B cell (primary cell): ENCODE results near the gene TNRC6C. TPM values are rescaled to one million over a fixed set of nuclear protein-coding genes. Genes with fewer than 3 reads are reported as not detected.
"Not testable (repeated sequence)": the region's sequence is repeated elsewhere in the genome, so short reads cannot be mapped to it uniquely, and the experiment has no call there.

Experiments
- ATAC-seq: fragments of 200-7000 bp; cut with Tn5 transposase; one replicate; pipeline ENCODE4 v1.10.0; 2021; ENCODE audit warnings: low read depth, mild to moderate bottlenecking, moderate number of reproducible peaks, moderate library complexity
- CTCF ChIA-PET: fragments of 350-600 bp; sonication (Branson Sonifier 250); formaldehyde crosslinking; loops from one replicate; lab custom pipeline; 2021; ENCODE audit warnings: antibody characterized with exemption, inconsistent platforms; lab: Charles Lee
- POLR2A ChIA-PET: fragments of 350-600 bp; sonication (Branson Sonifier 250); formaldehyde crosslinking; loops from one replicate; lab custom pipeline; 2021; ENCODE audit warnings: antibody characterized with exemption; lab: Charles Lee
- DNase-seq: peaks from one replicate; pipeline ENCODE4 v3.0.0; 2013
- H2AFZ ChIP-seq: 2 replicates; pipeline ENCODE4 v1.6.1; 2012; ENCODE audit warnings: mild to moderate bottlenecking, low read depth, low read length; ENCODE audit not compliant: insufficient read depth, poor library complexity, severe bottlenecking
- H3K27ac ChIP-seq, 2 donors: 1 replicate in 1 of 2; 2 replicates in 1 of 2; pipeline ENCODE4 v1.5.1; 2012 to 2013; ENCODE audit warnings: low read length in 2 of 2, mild to moderate bottlenecking in 2 of 2, moderate library complexity in 1 of 2
- H3K27me3 ChIP-seq, 4 experiments: fragments of 200-600 bp in 1 of 4; sonication (generic) in 1 of 4; replicated peaks in 1 of 4; 1 replicate in 2 of 4; 2 replicates in 2 of 4; pipeline versions ENCODE4 v1.6.1 to v1.7.0; 2013 to 2016; ENCODE audit warnings: low read length in 3 of 4, mild to moderate bottlenecking in 2 of 4, mixed read lengths in 1 of 4, moderate library complexity in 1 of 4; ENCODE audit not compliant: insufficient read depth in 4 of 4, control insufficient read depth in 3 of 4; ENCODE audit errors: control extremely low read depth in 1 of 4
- H3K36me3 ChIP-seq, 2 experiments: replicated peaks in 1 of 2; 1 replicate in 1 of 2; 2 replicates in 1 of 2; pipeline versions ENCODE4 v1.6.1 to v1.7.1; 2013; ENCODE audit warnings: low read length in 1 of 2; ENCODE audit not compliant: insufficient read depth in 2 of 2, control insufficient read depth in 1 of 2; ENCODE audit errors: control extremely low read depth in 1 of 2, extremely low read depth in 1 of 2
- H3K4me1 ChIP-seq, 2 donors: fragments of 200-600 bp in 1 of 2; sonication (generic) in 1 of 2; 1 replicate in 1 of 2; 2 replicates in 1 of 2; pipeline versions ENCODE4 v1.5.1 to v1.6.1; 2013 to 2017; ENCODE audit warnings: low read length in 2 of 2; ENCODE audit not compliant: control insufficient read depth in 2 of 2, insufficient read depth in 2 of 2
- H3K4me2 ChIP-seq: replicated peaks from 2 replicates; pipeline ENCODE3; 2012; ENCODE audit warnings: mild to moderate bottlenecking, low read depth, low read length; ENCODE audit not compliant: poor library complexity, severe bottlenecking
- H3K4me3 ChIP-seq, 5 experiments: fragments of 200-600 bp in 1 of 5; sonication (generic) in 1 of 5; 1 replicate in 3 of 5; 2 replicates in 2 of 5; pipeline versions ENCODE4 v1.5.1 to v1.7.0; 2011 to 2016; ENCODE audit warnings: low read length in 4 of 5, mild to moderate bottlenecking in 4 of 5, low read depth in 2 of 5, control low read depth in 1 of 5, moderate library complexity in 1 of 5; ENCODE audit not compliant: insufficient read depth in 1 of 5; ENCODE audit errors: control extremely low read depth in 1 of 5, extremely low read depth in 1 of 5
- H3K79me2 ChIP-seq: fragments of 200-600 bp; sonication (generic); one replicate; pipeline ENCODE4 v1.6.0; 2016; ENCODE audit warnings: low read length; ENCODE audit not compliant: control insufficient read depth, insufficient read depth
- H3K9ac ChIP-seq: fragments of 200-600 bp; sonication (generic); 2 replicates; pipeline ENCODE4 v1.6.1; 2017; ENCODE audit warnings: mild to moderate bottlenecking, low read length, moderate library complexity
- H3K9me3 ChIP-seq, 3 donors: one replicate each; pipeline versions ENCODE4 v1.6.1 to v1.7.1; 2013; ENCODE audit warnings: low read length in 2 of 3; ENCODE audit not compliant: control insufficient read depth in 2 of 3, insufficient read depth in 1 of 3; ENCODE audit errors: control extremely low read depth in 1 of 3
- H4K20me1 ChIP-seq: 2 replicates; pipeline ENCODE4 v1.6.0; 2012; ENCODE audit warnings: mild to moderate bottlenecking, low read length; ENCODE audit not compliant: insufficient read depth, control insufficient read depth, poor library complexity, severe bottlenecking
- H3K27ac Mint-ChIP-seq: one replicate; pipeline ENCODE4 v1.8.0; 2021; ENCODE audit warnings: mixed read lengths
- H3K27me3 Mint-ChIP-seq: one replicate; pipeline ENCODE4 v1.8.0; 2021; ENCODE audit warnings: mixed read lengths
- H3K4me1 Mint-ChIP-seq: one replicate; pipeline ENCODE4 v1.8.0; 2021; ENCODE audit warnings: mixed read lengths
- H3K4me3 Mint-ChIP-seq: one replicate; pipeline ENCODE4 v1.8.0; 2021; ENCODE audit warnings: mixed read lengths
- H3K9me3 Mint-ChIP-seq: one replicate; pipeline ENCODE4 v1.8.0; 2022; ENCODE audit warnings: mixed read lengths; ENCODE audit not compliant: insufficient read depth
- EZH2 ChIP-seq: IDR thresholded peaks from 2 replicates; pipeline ENCODE4 v1.6.1; 2012; ENCODE audit warnings: borderline replicate concordance, low read depth, mild to moderate bottlenecking, moderate library complexity, low read length; ENCODE audit not compliant: insufficient read depth, poor library complexity, severe bottlenecking
- WGBS: methylation state at CpG from one replicate; pipeline ENCODE4 v1.1.5; 2013; ENCODE audit warnings: missing lambda C conversion rate; ENCODE audit not compliant: insufficient coverage; 5-methylcytosine and 5-hydroxymethylcytosine counted together
- intact Hi-C: fragments of 100-400 bp; cut with micrococcal nuclease; formaldehyde crosslinking; loops from one replicate; pipeline ENCODE4 v1.10.0; 2022
- polyA plus RNA-seq: library from polyadenylated mRNA; depleted of rRNA; stranded (reverse); fragments of >200 nt; gene quantifications from 2 replicates; pipeline ENCODE4 v1.2.3, GENCODE V29; 2012
- total RNA-seq, 2 donors: library from RNA; stranded (reverse); fragments of 120-200 nt in 1 of 2; gene quantifications; 1 replicate in 1 of 2; 2 replicates in 1 of 2; pipeline versions ENCODE4 v1.2.3 to v1.2.4, GENCODE V29; 2013 to 2022
- TF ChIP-seq, protein P1 (sequence below): fragments of 200-600 bp; IDR thresholded peaks from one replicate; pipeline ENCODE4 v1.8.0; 2022; ENCODE audit warnings: antibody characterized with exemption, mild to moderate bottlenecking

Gene TNRC6C
- total and polyA plus RNA-seq, 2 donors (not counting 1 experiment from before 2014, with no cell fraction given) = 3.9 to 63.8 TPM

DNA sequence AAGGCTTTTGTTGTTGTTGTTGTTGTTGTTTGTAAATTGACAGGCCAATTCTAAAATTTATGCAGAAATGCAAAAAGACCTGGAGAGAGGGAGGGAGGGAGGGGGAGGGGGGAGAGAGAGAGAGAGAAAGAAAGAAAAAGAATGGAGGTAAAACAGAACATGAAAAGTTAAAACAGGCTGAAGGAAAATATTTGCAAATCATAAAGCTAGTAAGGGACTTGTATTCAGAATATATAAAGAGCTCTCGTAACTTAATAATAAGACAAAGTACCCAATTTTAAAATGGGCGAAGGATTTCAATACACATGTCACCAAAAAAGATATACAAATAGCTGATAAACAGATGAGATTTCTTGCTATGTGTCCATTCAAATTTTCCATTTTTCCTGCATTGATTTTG, 15.4 kb downstream of the TNRC6C start:
- Histone ChIP-seq H3K9me3 (no peaks in the 10 kb centered on the region), H3K4me2 (no peak overlapping the region), H3K79me2 (peaks cover 78% of the 10 kb centered on the region), H2AFZ (no peak overlapping the region), H3K27ac (no peak overlapping the region), H3K4me1 (no peaks in the 10 kb centered on the region), H3K36me3 (peaks cover 0 to 2% of the 10 kb centered on the region in 2 experiments), H3K27me3 (no peaks in the 10 kb centered on the region), H3K4me3 (no peak overlapping the region), H3K9ac (no peak overlapping the region), H4K20me1 (peaks cover 91% of the 10 kb centered on the region)
- Mint-ChIP-seq H3K27ac (no peak overlapping the region), H3K27me3 (no peaks in the 10 kb centered on the region), H3K4me3 (no peak overlapping the region), H3K9me3 (no peaks in the 10 kb centered on the region), H3K4me1 (peaks cover 28% of the 10 kb centered on the region)
- intact Hi-C loops = no loop called here
- DNase-seq = no peak
- TF ChIP-seq, protein P1, sequence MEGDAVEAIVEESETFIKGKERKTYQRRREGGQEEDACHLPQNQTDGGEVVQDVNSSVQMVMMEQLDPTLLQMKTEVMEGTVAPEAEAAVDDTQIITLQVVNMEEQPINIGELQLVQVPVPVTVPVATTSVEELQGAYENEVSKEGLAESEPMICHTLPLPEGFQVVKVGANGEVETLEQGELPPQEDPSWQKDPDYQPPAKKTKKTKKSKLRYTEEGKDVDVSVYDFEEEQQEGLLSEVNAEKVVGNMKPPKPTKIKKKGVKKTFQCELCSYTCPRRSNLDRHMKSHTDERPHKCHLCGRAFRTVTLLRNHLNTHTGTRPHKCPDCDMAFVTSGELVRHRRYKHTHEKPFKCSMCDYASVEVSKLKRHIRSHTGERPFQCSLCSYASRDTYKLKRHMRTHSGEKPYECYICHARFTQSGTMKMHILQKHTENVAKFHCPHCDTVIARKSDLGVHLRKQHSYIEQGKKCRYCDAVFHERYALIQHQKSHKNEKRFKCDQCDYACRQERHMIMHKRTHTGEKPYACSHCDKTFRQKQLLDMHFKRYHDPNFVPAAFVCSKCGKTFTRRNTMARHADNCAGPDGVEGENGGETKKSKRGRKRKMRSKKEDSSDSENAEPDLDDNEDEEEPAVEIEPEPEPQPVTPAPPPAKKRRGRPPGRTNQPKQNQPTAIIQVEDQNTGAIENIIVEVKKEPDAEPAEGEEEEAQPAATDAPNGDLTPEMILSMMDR = no peak
- TF ChIP-seq EZH2 = no peak
- CTCF ChIA-PET = interaction anchor here (1.2 kb wide), 1 partner anchor 185 kb away, joined by 4 read pairs; no protein-coding TSS in a partner anchor
- no peak for ATAC-seq
- POLR2A ChIA-PET = interaction anchor here (0.6 kb wide), 1 partner anchor 56 kb away, joined by 3 read pairs; no protein-coding TSS in a partner anchor
- WGBS = no CpG with 5 or more reads among the region's 2 CpGs

DNA sequence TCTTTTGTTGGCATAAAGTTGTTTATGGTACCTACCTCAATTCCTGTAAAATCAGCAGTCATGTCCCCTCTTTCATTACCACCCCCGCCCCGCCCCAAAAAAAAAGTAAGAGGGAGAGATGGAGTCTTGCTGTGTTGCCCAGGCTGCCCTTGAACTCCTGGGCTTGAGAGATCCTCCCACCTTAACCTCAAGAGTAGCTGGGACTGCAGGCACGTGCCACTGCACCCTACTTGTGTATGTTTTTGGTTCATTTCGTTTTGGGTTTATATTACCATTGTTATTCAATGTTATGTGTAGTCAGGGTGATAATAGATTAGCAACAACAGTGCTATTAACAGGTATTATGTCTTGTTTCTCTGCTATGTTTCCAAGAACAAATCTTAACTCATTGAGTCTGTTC, 15.9 kb downstream of the TNRC6C start:
- no peak for TF ChIP-seq EZH2
- TF ChIP-seq, protein P1 = no peak
- H4K20me1 ChIP-seq = peaks cover 87% of the 10 kb centered on the region
- H3K27me3 ChIP-seq = no peaks in the 10 kb centered on the region
- no peaks in the 10 kb centered on the region for H3K9me3 Mint-ChIP-seq
- H3K79me2 ChIP-seq = peaks cover 74% of the 10 kb centered on the region
- no peaks in the 10 kb centered on the region for H3K4me1 ChIP-seq
- peaks cover 0 to 2% of the 10 kb centered on the region in 2 experiments for H3K36me3 ChIP-seq
- ChIA-PET CTCF (interaction anchor here (0.6 to 1.2 kb wide), 2 partner anchors 185 to 906 kb away, joined by 3 to 4 read pairs; no protein-coding TSS in a partner anchor), POLR2A (interaction anchor here (0.6 kb wide), 1 partner anchor 57 kb away, joined by 3 read pairs; no protein-coding TSS in a partner anchor)
- H3K4me3 ChIP-seq = no peak overlapping the region
- H3K27ac Mint-ChIP-seq = no peak overlapping the region
- no peaks in the 10 kb centered on the region for H3K27me3 Mint-ChIP-seq
- no peak for ATAC-seq
- no peak overlapping the region for H2AFZ ChIP-seq
- H3K4me2 ChIP-seq = no peak overlapping the region
- WGBS = no CpG with 5 or more reads among the region's 4 CpGs
- DNase-seq = no peak
- peaks cover 28% of the 10 kb centered on the region for H3K4me1 Mint-ChIP-seq
- no peak overlapping the region for H3K4me3 Mint-ChIP-seq
- intact Hi-C loops = no loop called here
- H3K9me3 ChIP-seq = no peaks in the 10 kb centered on the region
- no peak overlapping the region for H3K9ac ChIP-seq
- H3K27ac ChIP-seq = no peak overlapping the region

DNA sequence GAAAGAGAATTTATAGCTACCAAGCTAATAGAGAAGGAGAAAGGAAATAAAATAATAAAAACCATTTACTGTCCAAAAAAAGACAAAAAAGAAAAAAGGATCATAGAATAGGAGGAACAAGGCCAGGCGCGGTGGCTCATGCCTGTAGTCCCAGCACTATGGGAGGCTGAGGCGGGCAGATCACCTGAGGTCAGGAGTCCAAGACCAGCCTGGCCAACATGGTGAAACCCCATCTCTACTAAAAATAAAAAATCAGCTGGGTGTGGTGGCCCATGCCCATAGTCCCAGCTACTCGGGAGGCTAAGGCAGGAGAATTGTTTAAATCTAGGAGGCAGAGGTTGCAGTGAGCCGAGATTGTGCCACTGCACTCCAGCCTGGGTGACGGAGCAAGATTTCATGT, 23.9 kb downstream of the TNRC6C start:
- not testable (repeated sequence) for H3K27ac Mint-ChIP-seq, H3K4me1 Mint-ChIP-seq, H3K27me3 Mint-ChIP-seq

More for the DNA sequence above, 23.9 kb downstream of the TNRC6C start:
- H3K4me1 ChIP-seq, CTCF ChIA-PET, H3K36me3 ChIP-seq, H3K27ac ChIP-seq, POLR2A ChIA-PET, H2AFZ ChIP-seq, H3K4me3 ChIP-seq, DNase-seq, ATAC-seq, H3K9ac ChIP-seq, H3K27me3 ChIP-seq, intact Hi-C loops, H3K4me3 Mint-ChIP-seq, H3K4me2 ChIP-seq, H3K9me3 Mint-ChIP-seq, H3K9me3 ChIP-seq: not testable (repeated sequence)
- H4K20me1 ChIP-seq = peaks cover 59% of the 10 kb centered on the region
- peaks cover 54% of the 10 kb centered on the region for H3K79me2 ChIP-seq
- WGBS = 100% methylated on average over 3 of the region's 6 CpGs
